EH (cell line): Measurements from ENCODE around the gene DNM1.

Experiments used
- DNase-seq: peaks from one replicate; pipeline ENCODE4 v3.0.0-alpha.2; 2015; ENCODE audit warnings: low read depth

DNM1 gene

DNA sequence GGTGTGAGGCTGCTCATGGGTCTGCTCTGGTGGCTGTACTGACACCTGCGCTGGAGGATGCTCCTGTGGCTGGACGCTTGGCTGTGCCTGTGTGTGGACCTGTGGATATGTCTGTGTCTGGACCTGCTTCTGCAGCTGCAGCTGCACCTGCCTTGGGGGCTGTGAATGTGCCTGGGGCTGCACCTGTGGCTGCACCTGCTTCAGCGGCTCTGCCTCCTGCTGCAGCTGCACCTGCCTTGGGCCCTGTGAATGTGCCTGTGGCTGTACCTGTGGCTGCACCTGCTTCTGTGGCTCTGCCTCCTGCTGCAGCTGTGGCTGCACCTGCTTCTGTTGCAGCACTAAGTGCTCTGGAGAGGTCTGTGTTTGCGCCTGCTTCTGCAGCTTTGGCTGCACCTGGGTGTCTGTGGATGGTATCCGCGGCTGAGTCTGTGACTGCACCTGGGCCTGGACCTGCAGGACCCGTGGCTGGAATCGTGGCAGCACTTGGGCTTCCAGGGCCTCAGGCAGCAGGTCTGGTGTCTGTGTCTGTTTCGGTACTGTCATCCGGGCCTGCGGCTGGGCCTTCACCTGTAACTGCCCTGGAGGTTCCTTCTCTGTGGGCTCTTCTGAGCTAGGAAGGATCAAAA is 24.3 kb upstream of the DNM1 start:
- no peak for DNase-seq

- DNase-seq = no peak
These were observed 23.2 kb upstream of the DNM1 start for GRCh38 chr9:128180001-128180400.

DNA sequence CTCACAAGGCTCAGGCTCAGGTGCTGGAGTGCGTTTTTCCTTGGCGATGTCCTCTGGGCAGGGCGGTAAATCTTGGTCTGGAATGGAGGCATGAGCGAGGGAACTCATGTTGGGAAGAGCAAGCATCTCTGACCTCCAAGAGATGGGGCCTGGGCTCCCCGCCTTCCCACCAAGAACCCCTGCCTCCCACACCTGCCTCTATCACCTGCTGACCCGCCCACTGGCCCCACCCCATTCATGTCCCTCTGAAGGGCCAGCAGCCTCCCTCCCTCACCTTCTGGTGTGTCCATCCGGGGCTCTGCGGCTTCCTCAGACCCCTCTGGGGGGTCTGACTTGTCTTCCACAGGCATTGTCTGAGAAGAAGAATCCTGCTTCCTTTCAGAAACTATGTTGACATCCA is 22.7 kb upstream of the DNM1 start:
- no peak for DNase-seq

- DNase-seq = peak; percentile 60
These were observed 21.7 kb upstream of the DNM1 start for GRCh38 chr9:128181480-128181879.

GRCh38 chr9:128182893-128183588 is 20.1 kb upstream of the DNM1 start:
- DNase-seq = peak; percentile 42

DNA sequence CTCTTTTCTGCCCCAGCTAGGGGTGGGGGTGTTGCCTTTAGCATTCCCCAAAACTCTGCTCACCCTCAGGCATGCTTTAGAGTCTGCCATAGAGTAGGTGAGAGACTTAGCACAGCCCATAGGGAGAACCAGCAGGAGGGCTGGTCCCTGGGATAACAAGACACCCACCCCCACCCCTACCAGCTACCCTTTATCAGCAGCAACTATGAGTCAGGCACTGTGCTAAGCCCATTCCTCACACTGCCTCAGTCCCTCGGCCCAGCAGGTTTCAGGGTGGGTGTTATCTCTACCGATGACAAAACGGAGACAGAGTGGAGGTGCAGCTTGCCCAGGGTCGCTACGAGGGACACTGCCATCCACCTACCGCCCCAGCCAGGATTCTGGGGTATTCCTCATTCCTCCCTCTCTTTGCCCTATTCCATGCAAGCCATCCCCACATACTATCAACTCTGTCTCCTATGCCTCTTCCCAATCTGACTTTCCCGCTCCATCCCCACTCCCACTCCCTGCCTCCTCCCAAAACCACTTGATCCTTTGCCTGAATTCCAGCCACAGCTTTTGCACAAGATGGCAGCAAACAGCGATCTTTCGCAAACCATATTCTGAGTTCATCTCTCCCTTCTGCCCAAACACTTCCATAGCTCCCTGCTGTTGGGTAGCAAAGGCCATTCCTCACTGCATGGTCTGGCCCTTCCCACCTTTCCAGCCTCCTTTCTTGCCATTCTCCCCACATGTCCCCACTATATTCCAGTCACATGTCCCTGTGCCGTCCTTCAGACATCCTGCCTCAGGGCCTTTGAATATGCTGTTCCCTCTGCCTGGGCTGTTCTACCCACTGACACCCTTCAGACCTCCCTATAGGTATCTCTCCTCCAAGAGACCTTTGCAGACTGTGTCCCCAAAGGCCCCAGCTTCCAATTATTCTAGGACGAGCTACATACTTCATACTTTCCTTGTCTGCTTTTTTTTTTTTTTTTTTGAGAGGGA is 16.9 kb upstream of the DNM1 start:
- no peak for DNase-seq

GRCh38 chr9:128187361-128187760 is 15.8 kb upstream of the DNM1 start:
- DNase-seq = no peak

GRCh38 chr9:128188209-128188608 is 15.0 kb upstream of the DNM1 start:
- no peak for DNase-seq

- DNase-seq = no peak
These were observed 13.2 kb upstream of the DNM1 start for GRCh38 chr9:128190013-128190412.

- no peak for DNase-seq
These were observed 12.4 kb upstream of the DNM1 start for GRCh38 chr9:128190516-128191405.

GRCh38 chr9:128191406-128192046 is 11.7 kb upstream of the DNM1 start, which contains the start of gene CIZ1:
CIZ1 (minus strand) TSS chr9:128191572; CDS start chr9:128190857, 715 bp downstream.
- peak; percentile 77 for DNase-seq

- peak; percentile 97 for DNase-seq
These were observed 10.4 kb upstream of the DNM1 start for GRCh38 chr9:128192601-128193371.

GRCh38 chr9:128193469-128194096 is 9.6 kb upstream of the DNM1 start:
- DNase-seq = no peak

- DNase-seq = peak; percentile 51
These were observed 1.5 kb upstream of the DNM1 start for GRCh38 chr9:128201441-128202369.

GRCh38 chr9:128202648-128203023 is 543 bp upstream of the DNM1 start:
- DNase-seq = no peak

DNA sequence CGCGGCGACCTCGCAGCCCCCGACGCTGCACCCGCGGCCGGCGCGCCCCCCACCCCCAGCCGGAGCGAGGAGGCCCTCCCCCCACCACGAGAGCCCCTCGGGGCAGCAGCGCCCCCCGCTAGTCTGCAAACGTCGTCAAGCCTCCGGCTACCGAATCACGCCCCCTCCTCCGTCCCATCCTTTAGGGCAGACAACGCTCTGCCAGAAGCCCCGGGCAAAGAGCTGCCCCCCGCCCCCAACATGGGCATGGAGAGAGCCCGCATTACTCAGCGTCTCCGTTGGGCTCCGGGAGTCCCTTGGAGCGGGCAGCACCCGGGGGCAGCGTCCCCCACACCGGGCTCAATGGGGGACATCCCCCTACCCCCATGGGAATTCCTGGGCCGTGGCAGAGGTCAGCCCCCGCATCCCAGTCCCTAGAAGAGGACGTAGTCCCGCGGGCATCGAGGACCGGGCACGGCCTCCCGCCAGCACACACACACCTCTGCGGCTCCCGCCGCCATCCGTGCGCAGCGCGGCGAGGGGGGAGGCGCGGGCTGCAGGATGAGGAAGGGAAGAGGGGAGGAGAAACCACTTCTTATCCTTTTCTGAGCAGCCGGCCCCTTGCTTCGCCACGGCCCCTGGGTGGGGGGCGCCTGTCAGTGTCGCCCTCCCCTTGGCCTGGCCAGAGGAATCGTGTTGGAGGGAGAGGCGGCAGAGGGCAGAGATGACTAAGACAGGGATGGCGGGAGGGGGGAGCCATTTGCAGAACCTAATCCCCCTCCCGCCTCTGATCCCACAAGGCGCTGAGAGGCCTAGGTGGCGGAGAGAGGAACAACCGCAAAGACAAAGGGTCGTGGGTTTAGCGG is 750 bp downstream of the DNM1 start:
- peak; percentile 62 for DNase-seq

DNA sequence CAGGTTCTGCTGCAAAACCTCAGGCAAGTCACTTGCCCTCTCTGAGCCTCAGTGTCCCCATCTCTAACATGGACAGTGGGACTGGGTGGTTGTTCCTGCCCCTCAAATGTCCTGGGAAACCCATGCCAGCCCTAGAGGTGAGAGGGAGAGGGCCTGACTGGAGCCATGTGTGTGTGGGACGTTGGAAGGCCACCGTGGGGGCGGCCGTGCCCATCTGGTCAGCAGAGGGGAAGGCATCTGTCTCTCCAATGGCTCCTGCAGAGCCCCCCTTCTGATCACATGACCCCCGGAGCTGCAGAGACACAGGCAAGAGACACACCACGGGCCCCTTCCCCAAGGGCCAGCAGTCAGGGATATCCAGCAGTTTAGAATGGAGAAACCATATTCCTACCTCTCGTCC is 1.7 kb downstream of the DNM1 start:
- no peak for DNase-seq
